ENCODE measurements around the gene LRRD1.
A peak's percentile ranks its signal among the peaks of the same experiment; 100 is the strongest.

LRRD1 gene

DNA sequence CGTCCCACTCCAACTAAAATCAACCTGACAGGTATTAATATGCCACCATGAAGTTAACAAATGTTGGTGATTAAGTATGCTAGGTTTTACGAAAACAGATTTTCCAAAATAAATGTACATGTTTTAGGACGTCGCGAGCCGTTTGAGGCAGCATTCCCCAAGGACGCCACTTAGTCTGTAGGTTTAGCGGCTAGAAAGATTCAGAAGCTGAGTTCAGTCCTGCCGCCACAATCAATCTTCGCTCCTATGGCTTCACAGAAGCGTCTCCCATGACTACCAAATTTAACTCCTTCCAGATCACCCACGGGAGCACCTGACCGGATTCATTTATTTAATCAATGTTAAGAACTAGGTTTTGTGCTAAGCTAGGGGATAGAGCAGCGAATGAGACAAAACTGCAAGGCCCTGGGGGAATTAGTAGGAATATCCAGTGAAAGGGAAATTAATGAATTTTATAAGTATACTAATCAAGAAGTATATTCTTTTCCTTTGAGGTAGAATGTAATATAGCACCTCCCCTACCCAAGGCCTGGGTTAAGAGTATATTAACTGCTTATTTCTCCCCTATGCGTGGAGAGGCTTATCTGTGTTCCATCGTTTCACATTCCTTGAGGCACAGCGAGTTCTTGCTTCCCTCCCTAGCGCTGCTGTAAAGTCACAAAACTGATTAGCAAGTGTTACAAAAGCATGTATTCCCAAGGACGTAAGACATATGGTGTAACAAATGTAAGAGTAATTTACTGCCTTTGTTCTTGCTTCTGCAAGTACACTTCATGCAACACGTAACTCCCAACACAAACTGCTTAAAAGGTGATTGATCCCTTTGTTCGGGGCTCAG, 43.7 kb downstream of the LRRD1 start:
- Histone ChIP-seq H3K4me3 (ENCODE audit: low read depth in 1 of 2, low read length in 2 of 2) (peak overlapping the region; percentile 88 to 98), H3K36me3 (ENCODE audit: insufficient read depth, low read length) (no peaks in the 10 kb centered on the region), H3K9ac (ENCODE audit: low read length) (peak overlapping the region; percentile 94), H3K4me1 (ENCODE audit: insufficient read depth, low read length) (peaks cover 19% of the 10 kb centered on the region), H3K9me3 (ENCODE audit: low read length) (no peaks in the 10 kb centered on the region), H3K27ac (ENCODE audit: low read depth, low read length) (peak overlapping the region; percentile 98), H3K27me3 (ENCODE audit: control insufficient read depth in 1 of 2, insufficient read depth in 2 of 2, low read length in 2 of 2) (no peaks in the 10 kb centered on the region)

- Histone ChIP-seq H3K36me3 (ENCODE audit: insufficient read depth, low read length) (no peaks in the 10 kb centered on the region), H3K27ac (ENCODE audit: low read depth, low read length) (peak within 1 kb of the TSS; percentile 98), H3K4me1 (ENCODE audit: insufficient read depth, low read length) (peaks cover 19% of the 10 kb centered on the region), H3K9me3 (ENCODE audit: low read length) (no peaks in the 10 kb centered on the region), H3K4me3 (ENCODE audit: low read depth in 1 of 2, low read length in 2 of 2) (peak within 1 kb of the TSS; percentile 88 to 98), H3K9ac (ENCODE audit: low read length) (peak within 1 kb of the TSS; percentile 94), H3K27me3 (ENCODE audit: control insufficient read depth in 1 of 2, insufficient read depth in 2 of 2, low read length in 2 of 2) (no peaks in the 10 kb centered on the region)
These were observed 44.5 kb downstream of the LRRD1 start, which contains the start of gene CYP51A1 for GRCh38 chr7:92134271-92135051. CYP51A1 (minus strand) TSS chr7:92134477; CDS start chr7:92134364, 113 bp downstream.

GRCh38 chr7:92133737-92134270, 45.1 kb downstream of the LRRD1 start:
- peak overlapping the region; percentile 94 for H3K9ac ChIP-seq (ENCODE audit: low read length)
- H3K9me3 ChIP-seq (ENCODE audit: low read length) = no peaks in the 10 kb centered on the region
- peaks cover 19% of the 10 kb centered on the region for H3K4me1 ChIP-seq (ENCODE audit: insufficient read depth, low read length)
- H3K27me3 ChIP-seq (ENCODE audit: control insufficient read depth in 1 of 2, insufficient read depth in 2 of 2, low read length in 2 of 2) = no peaks in the 10 kb centered on the region
- no peaks in the 10 kb centered on the region for H3K36me3 ChIP-seq (ENCODE audit: insufficient read depth, low read length)
- peak overlapping the region; percentile 98 for H3K27ac ChIP-seq (ENCODE audit: low read depth, low read length)
- H3K4me3 ChIP-seq (ENCODE audit: low read depth in 1 of 2, low read length in 2 of 2) = peak overlapping the region; percentile 88 to 98

DNA sequence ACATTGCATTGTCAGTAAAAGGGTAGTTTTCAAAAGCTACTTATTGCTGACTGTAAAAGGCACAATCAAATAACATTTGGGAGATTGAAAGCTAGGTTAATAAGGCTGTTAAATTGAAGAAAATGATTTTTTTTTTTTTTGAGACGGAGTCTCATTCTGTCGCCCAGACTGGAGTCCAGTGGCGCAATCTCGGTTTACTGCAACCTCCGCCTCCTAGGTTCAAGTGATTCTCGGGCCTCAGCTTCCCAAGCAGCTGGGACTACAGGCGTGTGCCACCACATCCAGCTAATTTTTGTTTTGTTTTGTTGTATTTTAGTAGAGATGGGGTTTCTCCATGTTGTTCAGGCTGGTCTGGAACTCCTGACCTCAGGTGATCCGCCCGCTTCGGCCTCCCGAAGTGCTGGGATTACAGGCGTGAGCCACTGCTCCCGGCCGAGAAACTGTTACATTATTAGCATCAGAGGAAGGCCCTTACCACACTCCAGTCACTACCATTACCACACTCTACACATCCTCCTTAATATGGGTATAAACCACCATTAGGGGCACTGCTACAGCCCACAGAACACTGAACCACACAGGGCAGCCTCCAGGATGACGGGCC, 45.7 kb downstream of the LRRD1 start:
- Histone ChIP-seq H3K36me3 (ENCODE audit: insufficient read depth, low read length) (peaks cover 5% of the 10 kb centered on the region), H3K4me3 (ENCODE audit: low read depth in 1 of 2, low read length in 2 of 2) (peak overlapping the region; percentile 88 to 98), H3K9ac (ENCODE audit: low read length) (peak overlapping the region; percentile 94), H3K27me3 (ENCODE audit: control insufficient read depth in 1 of 2, insufficient read depth in 2 of 2, low read length in 2 of 2) (no peaks in the 10 kb centered on the region), H3K27ac (ENCODE audit: low read depth, low read length) (peak overlapping the region; percentile 98), H3K9me3 (ENCODE audit: low read length) (no peaks in the 10 kb centered on the region), H3K4me1 (ENCODE audit: insufficient read depth, low read length) (peaks cover 19% of the 10 kb centered on the region)

DNA sequence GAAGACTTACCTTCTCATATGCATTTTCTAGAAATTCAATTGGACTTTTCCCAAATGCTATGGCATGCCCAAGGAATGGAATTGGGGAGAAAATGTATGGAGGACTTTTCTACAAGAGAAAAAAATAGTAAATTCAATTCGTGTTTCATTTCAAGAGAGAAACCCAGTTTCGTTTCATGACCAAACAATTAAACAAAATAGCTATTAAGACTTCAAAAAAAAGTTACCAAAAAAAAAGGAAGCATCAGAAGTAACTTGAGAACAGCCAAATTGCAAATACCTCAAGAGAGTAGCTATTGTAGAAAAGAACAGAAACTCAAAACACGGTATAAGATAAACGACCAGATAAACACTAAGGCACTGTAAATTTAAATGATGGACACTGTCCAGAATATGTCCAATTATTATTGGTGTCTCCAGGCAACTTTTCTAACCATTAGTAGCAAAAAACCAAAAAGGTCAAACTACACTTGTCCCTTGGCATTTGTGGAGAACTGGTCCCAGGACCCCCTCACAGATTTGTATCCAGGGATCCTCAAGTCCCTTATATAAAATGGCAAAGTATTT, 47.1 kb downstream of the LRRD1 start:
- no peak overlapping the region for H3K9ac ChIP-seq (ENCODE audit: low read length)
- H3K4me3 ChIP-seq (ENCODE audit: low read depth in 1 of 2, low read length in 2 of 2) = no peak overlapping the region
- H3K27ac ChIP-seq (ENCODE audit: low read depth, low read length) = no peak overlapping the region

DNA sequence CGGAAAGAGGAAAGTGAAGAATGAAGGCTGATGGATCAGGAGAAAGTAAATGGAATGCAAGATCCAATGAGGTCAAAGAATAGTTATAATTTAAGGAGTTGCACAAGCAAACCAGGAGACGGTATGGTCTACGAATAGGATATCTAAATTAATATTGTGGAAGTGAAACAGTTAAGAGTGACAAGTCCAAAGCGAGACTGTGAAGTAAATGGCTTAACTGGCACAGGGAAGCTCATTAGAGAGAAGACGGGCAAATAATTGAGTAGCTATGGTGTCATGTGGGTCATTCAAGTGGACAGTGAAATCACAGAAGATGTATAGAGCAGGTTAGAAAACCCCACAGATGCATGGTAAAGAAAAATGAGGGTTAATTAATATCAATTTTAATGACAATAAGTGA, 47.8 kb downstream of the LRRD1 start:
- no peak overlapping the region for H3K4me3 ChIP-seq (ENCODE audit: low read depth in 1 of 2, low read length in 2 of 2)
- H3K27ac ChIP-seq (ENCODE audit: low read depth, low read length) = no peak overlapping the region
- peaks cover 19% of the 10 kb centered on the region for H3K4me1 ChIP-seq (ENCODE audit: insufficient read depth, low read length)
- H3K36me3 ChIP-seq (ENCODE audit: insufficient read depth, low read length) = peaks cover 5% of the 10 kb centered on the region
- no peaks in the 10 kb centered on the region for H3K9me3 ChIP-seq (ENCODE audit: low read length)
- no peaks in the 10 kb centered on the region for H3K27me3 ChIP-seq (ENCODE audit: control insufficient read depth in 1 of 2, insufficient read depth in 2 of 2, low read length in 2 of 2)
- no peak overlapping the region for H3K9ac ChIP-seq (ENCODE audit: low read length)

More for the DNA sequence above, 47.1 kb downstream of the LRRD1 start:
- peaks cover 19% of the 10 kb centered on the region for H3K4me1 ChIP-seq (ENCODE audit: insufficient read depth, low read length)
- no peaks in the 10 kb centered on the region for H3K9me3 ChIP-seq (ENCODE audit: low read length)
- H3K36me3 ChIP-seq (ENCODE audit: insufficient read depth, low read length) = peaks cover 5% of the 10 kb centered on the region
- no peaks in the 10 kb centered on the region for H3K27me3 ChIP-seq (ENCODE audit: control insufficient read depth in 1 of 2, insufficient read depth in 2 of 2, low read length in 2 of 2)

GRCh38 chr7:92121681-92122080, 57.3 kb downstream of the LRRD1 start:
- no peaks in the 10 kb centered on the region for H3K9me3 ChIP-seq (ENCODE audit: low read length)
- H3K4me3 ChIP-seq (ENCODE audit: low read depth in 1 of 2, low read length in 2 of 2) = no peak overlapping the region
- H3K27ac ChIP-seq (ENCODE audit: low read depth, low read length) = no peak overlapping the region
- no peaks in the 10 kb centered on the region for H3K4me1 ChIP-seq (ENCODE audit: insufficient read depth, low read length)
- peaks cover 34% of the 10 kb centered on the region for H3K36me3 ChIP-seq (ENCODE audit: insufficient read depth, low read length)
- no peaks in the 10 kb centered on the region for H3K27me3 ChIP-seq (ENCODE audit: control insufficient read depth in 1 of 2, insufficient read depth in 2 of 2, low read length in 2 of 2)
- no peak overlapping the region for H3K9ac ChIP-seq (ENCODE audit: low read length)

DNA sequence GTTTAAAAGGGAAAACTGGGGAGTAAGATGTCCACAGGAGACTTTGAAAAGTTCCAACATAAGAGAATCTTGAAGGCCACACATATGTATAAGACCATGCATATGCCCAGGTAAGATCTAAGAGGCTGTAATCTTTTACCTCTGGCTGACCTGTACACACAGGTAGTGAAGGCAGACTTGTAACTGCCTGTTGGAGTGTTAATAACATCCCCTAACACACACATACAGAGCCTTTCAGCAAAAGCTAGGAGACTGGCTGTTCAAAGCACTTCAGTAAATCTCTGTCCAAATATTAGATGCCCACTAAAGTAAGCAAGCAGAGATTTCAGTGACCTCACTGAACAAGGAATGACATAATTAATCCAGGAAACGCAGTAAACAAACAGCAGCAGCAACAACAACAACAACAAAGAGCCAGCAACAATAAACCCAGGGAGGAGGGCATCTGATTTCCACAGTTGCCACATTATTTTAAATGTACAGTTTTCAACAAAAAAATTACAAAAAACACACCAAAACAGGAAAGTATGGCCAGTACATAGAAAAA, 59.7 kb downstream of the LRRD1 start:
- Histone ChIP-seq H3K27me3 (ENCODE audit: control insufficient read depth in 1 of 2, insufficient read depth in 2 of 2, low read length in 2 of 2) (no peaks in the 10 kb centered on the region), H3K36me3 (ENCODE audit: insufficient read depth, low read length) (peaks cover 43% of the 10 kb centered on the region), H3K4me3 (ENCODE audit: low read depth in 1 of 2, low read length in 2 of 2) (no peak overlapping the region), H3K9ac (ENCODE audit: low read length) (no peak overlapping the region), H3K27ac (ENCODE audit: low read depth, low read length) (no peak overlapping the region), H3K9me3 (ENCODE audit: low read length) (no peaks in the 10 kb centered on the region), H3K4me1 (ENCODE audit: insufficient read depth, low read length) (no peaks in the 10 kb centered on the region)

- H3K9ac ChIP-seq (ENCODE audit: low read length) = no peak overlapping the region
- H3K36me3 ChIP-seq (ENCODE audit: insufficient read depth, low read length) = peaks cover 31% of the 10 kb centered on the region
- no peak overlapping the region for H3K4me3 ChIP-seq (ENCODE audit: low read depth in 1 of 2, low read length in 2 of 2)
- H3K27me3 ChIP-seq (ENCODE audit: control insufficient read depth in 1 of 2, insufficient read depth in 2 of 2, low read length in 2 of 2) = no peaks in the 10 kb centered on the region
- H3K27ac ChIP-seq (ENCODE audit: low read depth, low read length) = no peak overlapping the region
- H3K4me1 ChIP-seq (ENCODE audit: insufficient read depth, low read length) = no peaks in the 10 kb centered on the region
- no peaks in the 10 kb centered on the region for H3K9me3 ChIP-seq (ENCODE audit: low read length)
These were observed 62.0 kb downstream of the LRRD1 start for GRCh38 chr7:92116949-92117348.

DNA sequence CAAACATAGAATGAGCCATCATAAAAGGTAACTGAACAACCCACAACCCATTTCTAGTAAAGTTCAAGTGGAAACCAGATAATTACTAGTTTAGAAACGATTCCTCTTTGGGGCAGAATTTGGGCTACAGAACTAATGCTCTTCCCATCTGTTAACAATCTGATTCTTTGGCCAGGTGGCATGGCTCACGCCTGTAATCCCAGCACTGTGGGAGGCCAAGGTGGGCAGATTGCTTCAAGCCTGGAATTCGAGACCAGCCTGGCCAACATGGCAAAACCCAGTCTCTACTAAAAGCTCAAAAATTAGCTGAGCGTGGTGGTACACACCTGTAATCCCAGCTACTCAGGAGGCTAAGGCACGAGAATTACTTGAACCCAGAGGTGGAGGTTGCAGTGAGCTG, 63.1 kb downstream of the LRRD1 start:
- Histone ChIP-seq H3K9ac (ENCODE audit: low read length) (no peak overlapping the region), H3K27me3 (ENCODE audit: control insufficient read depth in 1 of 2, insufficient read depth in 2 of 2, low read length in 2 of 2) (no peaks in the 10 kb centered on the region), H3K9me3 (ENCODE audit: low read length) (no peaks in the 10 kb centered on the region), H3K27ac (ENCODE audit: low read depth, low read length) (no peak overlapping the region), H3K36me3 (ENCODE audit: insufficient read depth, low read length) (peaks cover 22% of the 10 kb centered on the region), H3K4me1 (ENCODE audit: insufficient read depth, low read length) (no peaks in the 10 kb centered on the region), H3K4me3 (ENCODE audit: low read depth in 1 of 2, low read length in 2 of 2) (no peak overlapping the region)
